Fibroblast of pulmonary artery (primary cell): ENCODE results near the gene IHH.

Experiments
- DNase-seq: peaks from one replicate; pipeline ENCODE4 v3.0.0-alpha.2; 2010; ENCODE audit warnings: low read depth
- H3K4me3 ChIP-seq: replicated peaks from 2 replicates; pipeline ENCODE4 v1.5.1; 2011; ENCODE audit warnings: low read depth, mild to moderate bottlenecking, control low read depth, low read length, moderate library complexity
- CTCF ChIP-seq: IDR thresholded peaks from 2 replicates; pipeline ENCODE4 v1.5.1; 2011; ENCODE audit warnings: mild to moderate bottlenecking, control low read depth, low read length, inconsistent platforms; ENCODE audit errors: missing control alignments

IHH gene

GRCh38 chr2:219056176-219056895 is 4.4 kb downstream of the IHH start:
- no peak for DNase-seq
- no peak for TF ChIP-seq CTCF
- no peak overlapping the region for H3K4me3 ChIP-seq

- no peak overlapping the region for H3K4me3 ChIP-seq
- DNase-seq: no peak
- no peak for TF ChIP-seq CTCF
Measured at GRCh38 chr2:219054956-219055903, 5.5 kb downstream of the IHH start.

- H3K4me3 ChIP-seq: no peak overlapping the region
- no peak for TF ChIP-seq CTCF
- no peak for DNase-seq
Measured at GRCh38 chr2:219049282-219049681, 11.4 kb downstream of the IHH start.

- no peak overlapping the region for H3K4me3 ChIP-seq
- no peak for TF ChIP-seq CTCF
- DNase-seq: peak; percentile 61
Measured at GRCh38 chr2:219045937-219046550, 14.7 kb downstream of the IHH start.

GRCh38 chr2:219042750-219043149 is 18.0 kb downstream of the IHH start:
- no peak overlapping the region for H3K4me3 ChIP-seq
- no peak for TF ChIP-seq CTCF
- no peak for DNase-seq

- DNase-seq: no peak
- no peak for TF ChIP-seq CTCF
- no peak overlapping the region for H3K4me3 ChIP-seq
Measured at GRCh38 chr2:219042157-219042556, 18.6 kb downstream of the IHH start.
